GM19328 (cell line): ENCODE measurements around the gene CNTD1.

Experiments used
- ATAC-seq: cut with Tn5 transposase; IDR thresholded peaks from one replicate; pipeline ENCODE4 v1.9.1; 2021; ENCODE audit warnings: mild to moderate bottlenecking, moderate library complexity; ENCODE audit not compliant: unreplicated experiment

Gene CNTD1

DNA sequence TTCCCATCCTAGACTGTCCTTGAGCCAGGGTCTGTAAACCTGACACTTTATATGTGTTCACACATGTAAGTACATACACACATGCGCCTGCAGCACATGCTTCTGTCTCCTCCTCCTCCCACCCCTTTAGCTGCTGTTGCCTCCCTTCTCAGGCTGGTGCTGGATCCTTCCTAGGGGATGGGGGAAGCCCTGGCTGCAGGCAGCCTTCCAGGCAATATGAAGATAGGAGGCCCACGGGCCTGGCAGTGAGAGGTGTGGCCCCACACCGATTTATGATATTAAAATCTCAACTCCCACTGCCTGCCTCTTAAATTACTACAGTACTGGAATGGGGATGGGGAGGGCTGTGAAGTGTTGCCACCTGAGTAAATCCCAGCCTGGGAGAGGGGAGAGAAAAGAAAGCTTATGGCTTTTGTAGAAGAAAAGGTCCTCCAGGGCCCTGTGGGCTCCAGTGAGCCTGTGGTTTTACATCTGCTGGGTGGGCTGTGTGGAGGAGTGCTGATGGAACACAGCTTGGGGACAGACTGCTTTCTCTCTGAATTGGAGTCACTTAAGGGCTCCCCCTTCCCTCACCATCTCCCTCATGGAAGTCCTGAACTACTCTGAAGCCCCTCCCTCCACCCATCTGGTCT, 19.2 kb upstream of the CNTD1 start:
- no peak for ATAC-seq

DNA sequence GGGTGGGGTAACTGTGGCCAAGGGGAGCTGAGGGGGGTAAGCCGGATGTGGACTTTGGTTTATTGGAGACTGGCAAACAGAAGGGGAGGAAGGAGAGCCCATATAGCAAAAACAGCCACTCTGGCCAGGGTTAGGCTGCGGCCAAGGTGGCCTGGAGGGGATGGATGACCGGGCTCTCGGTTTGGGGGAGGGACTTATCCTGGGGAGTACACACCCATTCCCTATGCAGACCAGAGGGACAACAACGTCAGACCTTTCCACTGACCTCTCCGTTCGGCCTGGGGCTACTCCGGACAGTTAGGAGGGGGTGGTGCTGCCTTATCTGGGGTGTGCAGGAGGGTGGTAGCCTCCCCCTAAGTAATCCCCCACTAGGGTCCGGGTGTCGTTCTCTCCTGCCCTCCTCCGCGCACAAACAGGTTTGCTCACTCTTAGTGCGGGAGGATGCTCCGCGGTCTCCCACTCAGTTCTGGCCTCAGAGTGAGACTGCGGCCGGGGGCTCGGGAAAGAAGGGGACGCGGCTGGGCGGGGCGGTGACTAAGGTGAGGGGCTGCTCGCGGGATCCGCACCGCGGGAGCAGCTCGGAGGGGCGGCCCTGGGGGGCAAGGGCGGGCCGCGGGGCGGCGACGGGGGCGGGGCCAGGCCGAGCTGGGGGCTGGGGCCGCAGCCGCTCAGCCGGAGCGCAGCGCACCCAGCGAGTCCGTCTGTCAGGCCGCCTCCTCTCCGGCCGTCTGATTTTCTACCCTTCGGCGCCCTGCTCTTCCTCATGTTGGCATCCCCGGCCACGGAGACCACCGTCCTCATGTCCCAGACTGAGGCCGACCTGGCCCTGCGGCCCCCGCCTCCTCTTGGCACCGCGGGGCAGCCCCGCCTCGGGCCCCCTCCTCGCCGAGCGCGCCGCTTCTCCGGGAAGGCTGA, 18.5 kb upstream of the CNTD1 start, which contains the start of gene WNK4:
TSS of gene WNK4 (plus strand) at position 675 of the 915 bp plus-strand sequence. CDS start at position 764, 89 bp downstream.
- ATAC-seq: no peak

GRCh38 chr17:42780851-42781638, 17.6 kb upstream of the CNTD1 start:
- no peak for ATAC-seq

GRCh38 chr17:42781639-42782165, 17.0 kb upstream of the CNTD1 start:
- no peak for ATAC-seq

DNA sequence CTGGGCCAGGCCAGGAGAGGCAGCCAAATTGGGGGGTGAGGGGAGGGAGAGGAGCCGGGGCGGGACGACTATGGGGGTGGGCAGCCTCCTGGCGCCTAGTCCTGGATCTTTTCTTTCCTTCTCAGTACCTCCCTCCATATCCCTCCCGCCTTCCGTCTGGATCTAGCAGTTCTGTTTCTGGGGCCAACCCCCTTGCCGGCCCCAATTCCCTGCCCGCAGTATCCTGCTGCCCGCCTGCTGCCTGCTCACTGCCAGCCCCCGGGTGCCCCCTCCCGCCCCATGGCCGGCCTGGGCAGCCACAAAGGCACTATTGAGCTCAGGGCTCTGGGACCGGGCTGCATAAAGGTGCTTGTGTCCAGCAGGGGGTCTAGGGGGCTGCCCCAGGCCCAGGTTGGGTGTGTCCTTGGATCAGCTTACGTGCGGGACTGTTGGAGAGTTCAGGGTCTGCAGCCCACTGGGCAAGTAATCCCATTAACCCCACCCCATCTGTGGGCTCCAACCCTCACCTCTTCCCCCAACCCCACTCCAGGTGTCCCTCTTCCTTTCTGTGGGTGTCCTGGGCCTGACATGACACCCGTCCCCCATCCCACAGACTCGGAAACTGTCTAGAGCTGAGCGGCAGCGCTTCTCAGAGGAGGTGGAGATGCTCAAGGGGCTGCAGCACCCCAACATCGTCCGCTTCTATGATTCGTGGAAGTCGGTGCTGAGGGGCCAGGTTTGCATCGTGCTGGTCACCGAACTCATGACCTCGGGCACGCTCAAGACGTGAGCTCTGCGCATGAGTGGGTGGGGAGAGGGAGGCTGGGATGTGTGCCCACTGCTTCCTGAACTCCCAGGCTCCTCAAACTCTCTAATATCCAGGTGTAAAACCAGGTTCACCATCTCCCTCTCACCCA, 16.2 kb upstream of the CNTD1 start:
- ATAC-seq: no peak

DNA sequence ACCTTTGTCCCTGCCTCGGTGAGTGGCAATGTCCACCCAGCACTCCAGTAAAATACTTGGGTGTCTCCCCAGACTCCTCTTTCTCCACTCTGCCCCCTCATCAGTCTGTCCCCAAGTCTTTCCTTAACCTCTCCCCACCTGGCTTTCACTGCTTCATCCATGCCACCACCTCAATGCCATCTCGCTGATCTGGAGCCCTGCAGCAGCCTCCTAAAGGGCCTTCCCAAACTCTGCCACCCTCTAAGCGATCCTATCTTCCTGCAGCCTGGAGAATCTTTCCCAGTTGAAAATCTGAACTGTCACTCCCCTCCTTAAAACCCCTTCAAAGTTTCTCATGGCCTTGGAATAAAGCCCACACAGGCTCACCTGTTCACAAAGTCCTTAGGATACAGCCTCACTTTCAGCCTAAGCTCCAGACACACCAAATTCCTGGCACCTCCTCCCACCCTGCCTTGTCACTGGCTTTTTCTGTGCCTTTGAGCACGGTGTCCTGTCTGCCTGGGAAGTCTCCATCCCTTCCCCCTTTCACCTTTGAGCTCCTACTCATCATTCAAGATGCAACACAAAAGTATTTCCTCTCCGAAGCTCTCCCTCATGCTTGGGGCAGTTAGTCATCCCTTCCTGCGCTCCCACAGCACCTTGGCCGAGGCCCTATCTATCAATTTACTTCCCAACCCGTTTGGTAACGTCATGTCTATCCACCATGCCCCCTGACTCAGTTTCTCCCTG, 15.4 kb upstream of the CNTD1 start:
- ATAC-seq: no peak

GRCh38 chr17:42783791-42784138, 14.9 kb upstream of the CNTD1 start:
- ATAC-seq: no peak

- ATAC-seq: no peak
Observed at GRCh38 chr17:42784409-42784808, 14.3 kb upstream of the CNTD1 start.

DNA sequence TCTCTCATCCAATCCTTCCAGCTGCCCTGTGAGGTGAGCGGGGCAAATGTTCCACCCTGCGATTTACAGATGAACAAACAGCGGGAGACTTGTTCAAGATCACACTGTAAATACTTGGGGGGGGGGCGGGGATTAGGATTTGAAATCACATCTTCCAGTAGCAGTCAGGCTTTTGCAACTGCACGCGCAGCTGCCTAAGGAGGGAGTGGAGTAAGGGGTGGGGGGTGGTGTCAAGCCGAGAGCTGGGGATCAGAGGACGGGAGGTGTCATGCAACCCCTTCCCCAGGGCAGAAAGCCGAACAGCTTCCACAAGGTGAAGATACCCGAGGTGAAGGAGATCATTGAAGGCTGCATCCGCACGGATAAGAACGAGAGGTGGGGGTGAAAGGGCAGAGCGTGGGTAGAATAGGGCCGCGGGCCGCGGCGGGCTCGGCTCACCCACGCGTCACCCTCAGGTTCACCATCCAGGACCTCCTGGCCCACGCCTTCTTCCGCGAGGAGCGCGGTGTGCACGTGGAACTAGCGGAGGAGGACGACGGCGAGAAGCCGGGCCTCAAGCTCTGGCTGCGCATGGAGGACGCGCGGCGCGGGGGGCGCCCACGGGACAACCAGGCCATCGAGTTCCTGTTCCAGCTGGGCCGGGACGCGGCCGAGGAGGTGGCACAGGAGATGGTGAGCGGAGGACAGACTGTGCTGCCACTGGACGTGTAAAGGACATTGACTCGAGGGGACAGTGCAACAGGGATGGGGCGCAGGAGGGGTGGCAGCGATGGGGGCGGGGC, 13.7 kb upstream of the CNTD1 start:
- no peak for ATAC-seq

- no peak for ATAC-seq
Observed at GRCh38 chr17:42787266-42787665, 11.4 kb upstream of the CNTD1 start.

DNA sequence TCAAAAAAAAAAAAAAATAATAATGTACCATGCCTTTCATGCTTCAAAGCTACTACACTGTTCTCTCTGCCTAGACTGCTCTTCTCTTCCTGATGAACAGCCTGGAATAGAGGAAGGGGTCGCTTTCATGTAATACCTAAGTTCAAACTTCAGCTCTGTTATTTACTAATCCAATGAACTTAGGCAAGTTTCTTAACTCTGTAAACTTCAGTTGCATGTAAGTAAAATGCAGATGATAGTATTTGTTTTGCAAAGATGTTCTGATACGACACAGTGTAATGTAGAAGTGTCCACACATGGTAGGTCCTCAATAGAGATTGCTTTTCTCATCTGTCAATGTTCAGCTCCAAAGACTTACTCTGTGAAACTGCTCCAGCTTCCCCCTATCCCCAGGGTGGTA, 6.7 kb upstream of the CNTD1 start:
- ATAC-seq: no peak

DNA sequence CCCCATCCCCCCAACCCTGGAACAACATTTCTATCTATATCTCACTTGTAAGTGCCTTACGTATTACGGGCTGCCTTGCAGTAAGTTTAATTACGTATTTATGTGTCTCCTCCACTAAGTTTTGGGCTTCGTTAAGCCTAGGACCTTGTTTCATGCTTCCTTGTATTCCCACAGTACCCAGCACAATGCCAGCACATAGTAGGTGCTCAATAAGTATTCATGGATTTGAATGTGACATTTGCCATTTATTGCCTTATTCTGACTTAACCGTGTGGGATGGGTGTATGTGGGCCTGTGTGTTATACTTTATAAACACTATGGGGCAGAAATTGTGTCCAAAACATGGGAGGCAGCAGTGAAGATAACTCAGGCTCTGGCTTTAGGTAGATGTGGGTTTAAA, 6.1 kb upstream of the CNTD1 start:
- ATAC-seq: no peak

- no peak for ATAC-seq
Observed at GRCh38 chr17:42795061-42795460, 3.6 kb upstream of the CNTD1 start.

GRCh38 chr17:42795465-42795864, 3.2 kb upstream of the CNTD1 start:
- no peak for ATAC-seq

DNA sequence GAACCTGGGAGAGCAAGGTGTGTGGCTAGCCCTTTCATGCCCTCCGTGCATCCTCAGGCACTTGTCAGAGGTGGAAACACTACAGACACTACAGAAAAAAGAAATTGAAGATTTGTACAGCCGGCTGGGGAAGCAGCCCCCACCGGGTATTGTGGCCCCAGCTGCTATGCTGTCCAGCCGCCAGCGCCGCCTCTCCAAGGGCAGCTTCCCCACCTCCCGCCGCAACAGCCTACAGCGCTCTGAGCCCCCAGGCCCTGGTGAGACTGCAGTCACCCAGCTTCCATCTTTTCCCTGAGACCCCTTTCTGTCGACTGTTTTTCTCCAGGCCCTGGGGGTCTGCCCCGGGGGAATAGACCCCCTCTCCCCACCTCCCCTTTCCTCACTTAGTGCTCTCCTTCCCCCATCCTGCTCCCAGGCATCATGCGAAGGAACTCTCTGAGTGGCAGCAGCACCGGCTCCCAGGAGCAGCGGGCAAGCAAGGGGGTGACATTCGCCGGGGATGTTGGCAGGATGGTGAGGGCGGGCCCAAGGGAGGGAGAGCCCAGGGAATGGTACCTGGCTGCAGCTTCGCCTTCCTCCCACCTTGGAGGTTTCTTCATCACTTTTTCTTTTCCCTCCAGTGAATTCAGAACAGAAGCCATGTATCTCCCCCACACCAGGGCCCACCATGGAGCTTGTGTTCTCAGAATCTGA, 2.4 kb upstream of the CNTD1 start:
- ATAC-seq: no peak

DNA sequence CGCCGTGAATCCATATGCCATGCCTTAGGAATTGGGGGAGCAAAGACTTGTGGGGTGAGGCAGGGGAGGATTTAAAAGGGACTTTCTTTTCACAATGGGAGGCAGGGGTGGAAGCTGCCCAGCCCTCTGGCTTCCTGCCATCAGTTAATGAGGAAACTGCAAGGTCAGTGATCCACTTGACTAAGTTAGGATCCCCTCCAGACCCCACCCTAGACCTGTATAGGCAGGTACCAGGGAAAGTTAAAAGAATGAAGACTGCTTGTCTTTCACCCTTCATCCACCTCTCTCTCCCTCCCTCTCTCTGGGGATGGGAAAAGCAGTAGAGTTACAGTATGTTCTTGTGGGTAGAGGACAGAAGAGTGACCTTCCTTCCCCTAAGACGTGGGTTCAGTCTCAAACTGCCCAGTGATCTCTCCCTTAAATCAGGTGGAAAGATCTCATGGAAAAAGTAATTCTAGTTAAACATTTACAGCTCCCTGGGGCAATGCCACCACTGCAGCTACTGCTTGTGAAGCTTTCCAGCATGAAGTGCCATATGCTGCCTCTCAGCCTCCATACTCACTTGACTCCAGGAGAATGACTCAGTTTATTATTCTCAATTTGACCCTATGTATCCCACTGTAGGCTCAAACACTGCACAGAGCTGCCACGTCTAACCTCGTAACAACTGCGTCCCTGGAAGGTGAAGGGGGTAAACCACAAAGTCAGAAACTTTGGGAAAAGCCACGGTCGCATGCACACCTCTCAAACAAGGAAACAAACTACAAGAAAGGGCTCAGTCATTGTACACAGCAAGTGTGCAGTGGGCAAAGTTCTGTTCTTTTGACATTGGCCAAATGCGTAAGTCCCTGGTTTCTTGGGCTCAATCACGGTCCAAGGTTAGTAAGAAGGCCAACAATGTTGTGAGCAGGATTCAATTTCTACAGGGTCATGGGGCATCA, 1.3 kb upstream of the CNTD1 start:
- no peak for ATAC-seq

- ATAC-seq: no peak
Observed at GRCh38 chr17:42798011-42798382, 664 bp upstream of the CNTD1 start.
